Measurements from ENCODE around the gene GRIK4.

GRIK4 gene

GRCh38 chr11:120898568-120898967 lies 387.0 kb downstream of the GRIK4 start:
- TF ChIP-seq, protein P1, sequence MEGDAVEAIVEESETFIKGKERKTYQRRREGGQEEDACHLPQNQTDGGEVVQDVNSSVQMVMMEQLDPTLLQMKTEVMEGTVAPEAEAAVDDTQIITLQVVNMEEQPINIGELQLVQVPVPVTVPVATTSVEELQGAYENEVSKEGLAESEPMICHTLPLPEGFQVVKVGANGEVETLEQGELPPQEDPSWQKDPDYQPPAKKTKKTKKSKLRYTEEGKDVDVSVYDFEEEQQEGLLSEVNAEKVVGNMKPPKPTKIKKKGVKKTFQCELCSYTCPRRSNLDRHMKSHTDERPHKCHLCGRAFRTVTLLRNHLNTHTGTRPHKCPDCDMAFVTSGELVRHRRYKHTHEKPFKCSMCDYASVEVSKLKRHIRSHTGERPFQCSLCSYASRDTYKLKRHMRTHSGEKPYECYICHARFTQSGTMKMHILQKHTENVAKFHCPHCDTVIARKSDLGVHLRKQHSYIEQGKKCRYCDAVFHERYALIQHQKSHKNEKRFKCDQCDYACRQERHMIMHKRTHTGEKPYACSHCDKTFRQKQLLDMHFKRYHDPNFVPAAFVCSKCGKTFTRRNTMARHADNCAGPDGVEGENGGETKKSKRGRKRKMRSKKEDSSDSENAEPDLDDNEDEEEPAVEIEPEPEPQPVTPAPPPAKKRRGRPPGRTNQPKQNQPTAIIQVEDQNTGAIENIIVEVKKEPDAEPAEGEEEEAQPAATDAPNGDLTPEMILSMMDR (IDR thresholded peaks at IDR 0.05; ENCODE audit: low read depth, low read length) = no peak
- DNase-seq (ENCODE audit: extremely low read depth, low read depth) = no peak

DNA sequence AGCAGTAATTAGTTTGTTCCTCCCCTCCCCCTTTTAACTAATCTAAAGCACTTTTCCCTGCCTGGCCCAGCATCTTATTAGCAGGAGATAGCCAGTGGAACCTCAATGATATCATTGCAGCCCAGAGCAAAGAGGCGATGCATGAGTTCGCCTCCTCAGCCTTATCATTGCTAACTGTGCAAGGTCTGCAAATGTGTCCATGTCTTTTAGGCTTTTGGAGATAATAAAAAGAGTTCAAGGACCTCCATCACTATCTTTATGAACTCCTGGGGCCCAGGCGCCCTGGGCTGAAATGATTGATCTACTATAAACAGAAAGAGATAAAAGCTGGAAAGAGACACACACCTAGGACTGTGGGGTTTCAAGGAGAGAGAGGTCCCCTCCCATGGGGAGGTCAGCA lies 388.2 kb downstream of the GRIK4 start:
- no peak for DNase-seq (ENCODE audit: extremely low read depth, low read depth)
- TF ChIP-seq, protein P1 (IDR thresholded peaks at IDR 0.05; ENCODE audit: low read depth, low read length) = no peak

DNA sequence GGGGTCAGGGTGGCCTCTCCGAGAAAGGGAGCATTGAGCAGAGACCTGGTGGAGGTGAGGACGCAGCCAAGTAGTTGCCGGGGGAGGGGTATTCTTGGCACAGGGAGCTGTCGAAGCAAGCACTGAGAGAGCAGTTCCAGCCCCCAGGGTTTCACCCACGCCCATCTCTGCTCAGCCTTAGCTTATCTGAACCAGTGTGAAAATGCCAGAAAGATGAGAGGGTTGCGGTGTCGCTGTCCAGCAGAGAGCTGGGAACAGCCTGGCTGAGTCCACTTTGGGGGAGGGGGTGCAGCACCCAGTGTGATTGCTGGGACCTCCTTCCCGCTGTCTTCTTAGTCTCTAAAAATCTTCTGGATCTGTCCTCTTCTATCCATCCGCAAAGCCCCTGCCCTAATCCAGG lies 389.1 kb downstream of the GRIK4 start:
- TF ChIP-seq, protein P1 (IDR thresholded peaks at IDR 0.05; ENCODE audit: low read depth, low read length) = no peak
- DNase-seq (ENCODE audit: extremely low read depth, low read depth) = no peak

DNA sequence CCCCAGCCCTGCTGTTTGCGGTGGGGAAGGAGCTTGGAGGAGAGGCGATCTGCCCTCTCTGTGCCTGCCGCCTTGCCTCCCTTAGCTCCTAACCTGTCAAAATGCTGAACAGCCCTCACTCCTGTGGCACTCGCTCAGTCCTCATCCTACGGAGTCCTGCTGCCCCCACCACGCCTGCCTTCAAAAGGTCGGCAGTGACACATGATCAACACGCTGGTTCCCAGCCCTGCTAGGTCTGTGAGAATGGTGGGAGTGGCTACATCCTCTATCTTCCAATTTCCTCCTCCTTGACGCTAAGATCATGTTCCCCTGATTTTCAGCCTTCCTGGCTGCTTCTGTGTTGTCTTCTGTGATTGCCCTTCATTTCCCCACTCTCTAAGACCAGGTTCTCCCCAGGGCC lies 392.1 kb downstream of the GRIK4 start:
- TF ChIP-seq, protein P1 (IDR thresholded peaks at IDR 0.05; ENCODE audit: low read depth, low read length) = no peak
- no peak for DNase-seq (ENCODE audit: extremely low read depth, low read depth)

DNA sequence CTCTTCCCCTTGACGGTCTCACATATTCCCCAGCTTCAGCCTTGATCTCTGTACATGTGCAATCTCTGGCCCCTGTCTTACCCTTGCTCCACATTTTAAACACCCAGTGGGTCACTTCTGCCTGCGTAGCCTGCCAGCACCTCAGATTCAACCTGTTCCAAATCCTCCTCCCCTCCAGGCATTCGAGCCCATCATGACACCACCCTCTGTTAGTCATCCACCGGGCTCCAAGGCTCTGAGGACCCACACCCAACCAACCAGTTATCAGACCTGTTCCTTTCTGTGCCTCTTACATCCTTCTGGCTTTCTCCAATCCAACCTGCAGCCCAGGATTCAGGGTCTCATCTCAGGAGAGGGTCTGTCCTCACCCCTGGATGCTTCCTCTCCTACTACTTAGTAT lies 392.6 kb downstream of the GRIK4 start:
- no peak for DNase-seq (ENCODE audit: extremely low read depth, low read depth)
- TF ChIP-seq, protein P1 (IDR thresholded peaks at IDR 0.05; ENCODE audit: low read depth, low read length) = no peak

- TF ChIP-seq, protein P1 (IDR thresholded peaks at IDR 0.05; ENCODE audit: low read depth, low read length) = no peak
Observed at GRCh38 chr11:120906766-120907165, 395.2 kb downstream of the GRIK4 start.

DNA sequence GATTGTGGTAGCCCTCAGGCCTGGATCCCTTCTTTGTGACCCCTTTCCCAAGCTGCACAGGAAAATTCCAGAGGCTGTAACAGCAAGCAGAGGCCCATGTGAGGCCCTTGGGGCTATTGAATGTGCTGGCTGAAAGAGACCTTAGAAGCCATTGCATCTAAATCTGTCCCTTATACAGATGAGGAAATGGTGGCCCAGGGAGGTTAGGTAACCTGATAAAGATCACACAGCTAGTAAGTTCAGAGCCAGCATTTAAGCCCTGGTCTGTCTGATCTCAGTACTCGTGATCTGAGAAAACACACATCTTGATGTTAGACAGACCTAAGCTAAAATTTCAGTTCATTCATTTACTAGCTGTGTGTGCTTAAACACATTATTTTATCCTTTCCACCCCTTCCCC lies 396.4 kb downstream of the GRIK4 start:
- no peak for DNase-seq (ENCODE audit: extremely low read depth, low read depth)
- TF ChIP-seq, protein P1 (IDR thresholded peaks at IDR 0.05; ENCODE audit: low read depth, low read length) = no peak

More at GRCh38 chr11:120906766-120907165, 395.2 kb downstream of the GRIK4 start:
- no peak for DNase-seq (ENCODE audit: extremely low read depth, low read depth)
